ENCODE data around the gene JRKL. TPM values are rescaled to one million over a fixed set of nuclear protein-coding genes. Genes with fewer than 3 reads are reported as not detected.
"Not testable (repeated sequence)": the region's sequence is repeated elsewhere in the genome, so short reads cannot be mapped to it uniquely, and the experiment has no call there.

The JRKL gene
- total and polyA plus RNA-seq, 5 donors from 2014 or later: 2.1 to 5.3 (median 3.4) TPM

DNA sequence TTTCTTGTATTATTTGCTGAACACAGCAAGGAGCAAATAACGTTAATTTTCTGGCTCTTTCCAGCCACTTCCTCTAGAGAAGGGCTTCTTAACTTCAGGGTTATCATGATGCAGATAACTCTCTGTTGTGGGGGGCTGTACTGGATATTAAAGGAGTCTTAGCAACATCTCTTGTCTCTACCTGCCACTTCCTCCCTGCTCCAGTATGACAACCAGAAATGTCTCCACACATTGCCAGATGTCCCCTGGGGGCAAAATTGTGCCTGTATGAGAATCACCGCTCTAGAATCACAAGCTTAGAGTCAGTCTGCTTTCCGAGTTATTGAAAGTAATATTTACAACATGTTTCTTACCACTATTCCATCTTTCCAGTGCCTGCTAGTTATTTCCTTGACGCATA lies 6.8 kb downstream of the JRKL start:
- H3K4me1 Mint-ChIP-seq: peaks cover 0 to 10% (median 3%) of the 10 kb centered on the region in 4 donors
- DNase-seq: no peak
- ATAC-seq (ENCODE audit: low read depth in 2 of 2): no peak
- H3K9me3 Mint-ChIP-seq: peaks cover 0 to under 1% (median 0%) of the 10 kb centered on the region in 7 donors
- Histone ChIP-seq H3K27me3 (ENCODE audit: control insufficient read depth, insufficient read depth, low read length) (peaks cover under 1% of the 10 kb centered on the region), H3K36me3 (ENCODE audit: control insufficient read depth, insufficient read depth, low read length) (no peaks in the 10 kb centered on the region), H3K9me3 (ENCODE audit: control insufficient read depth in 2 of 2, low read length in 2 of 2) (no peaks in the 10 kb centered on the region), H3K27ac (ENCODE audit: insufficient read depth, low read length, poor library complexity, severe bottlenecking) (no peak overlapping the region), H3K4me1 (ENCODE audit: control insufficient read depth, insufficient read depth, low read length, poor library complexity, severe bottlenecking) (no peaks in the 10 kb centered on the region), H3K4me3 (ENCODE audit: low read depth, low read length) (no peak overlapping the region)
- peaks cover 5% of the 10 kb centered on the region for H3K27me3 Mint-ChIP-seq
- no peak overlapping the region for H3K27ac Mint-ChIP-seq
- H3K4me3 Mint-ChIP-seq: no peak overlapping the region
- no peaks in the 10 kb centered on the region for H3K36me3 Mint-ChIP-seq

DNA sequence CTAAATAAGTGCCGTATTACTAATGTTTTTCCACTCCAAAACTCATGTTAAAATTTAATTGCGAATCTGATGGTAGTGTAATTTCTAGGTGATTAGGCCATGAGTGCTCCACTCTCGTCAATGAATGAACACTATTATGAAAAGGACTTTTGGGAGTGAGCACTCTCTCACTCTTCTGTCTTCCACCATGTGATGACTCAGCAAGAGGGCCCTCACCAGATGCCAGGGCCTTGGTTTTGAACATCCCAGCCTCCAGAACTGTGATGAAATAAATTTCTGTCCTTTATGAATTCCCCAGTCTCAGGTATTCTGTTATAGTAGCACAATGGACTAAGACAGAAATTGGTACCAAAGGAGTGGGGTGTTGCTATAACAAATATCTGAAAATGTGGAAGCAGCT lies 8.1 kb downstream of the JRKL start:
- Histone ChIP-seq H3K27me3 (ENCODE audit: control insufficient read depth, insufficient read depth, low read length) (peaks cover 3% of the 10 kb centered on the region), H3K36me3 (ENCODE audit: control insufficient read depth, insufficient read depth, low read length) (no peaks in the 10 kb centered on the region), H3K4me1 (ENCODE audit: control insufficient read depth, insufficient read depth, low read length, poor library complexity, severe bottlenecking) (no peaks in the 10 kb centered on the region), H3K4me3 (ENCODE audit: low read depth, low read length) (no peak overlapping the region), H3K27ac (ENCODE audit: insufficient read depth, low read length, poor library complexity, severe bottlenecking) (no peak overlapping the region), H3K9me3 (ENCODE audit: control insufficient read depth in 2 of 2, low read length in 2 of 2) (no peaks in the 10 kb centered on the region)
- Mint-ChIP-seq H3K9me3 (peaks cover 0 to 8% (median 0%) of the 10 kb centered on the region in 7 donors), H3K36me3 (no peaks in the 10 kb centered on the region), H3K4me1 (peaks cover 0 to 10% (median 0%) of the 10 kb centered on the region in 4 donors), H3K4me3 (peak overlapping the region in 1 of 4 donors; percentile 34), H3K27me3 (peaks cover 12% of the 10 kb centered on the region), H3K27ac (no peak overlapping the region)
- ATAC-seq (ENCODE audit: low read depth in 2 of 2): no peak
- DNase-seq: no peak

DNA sequence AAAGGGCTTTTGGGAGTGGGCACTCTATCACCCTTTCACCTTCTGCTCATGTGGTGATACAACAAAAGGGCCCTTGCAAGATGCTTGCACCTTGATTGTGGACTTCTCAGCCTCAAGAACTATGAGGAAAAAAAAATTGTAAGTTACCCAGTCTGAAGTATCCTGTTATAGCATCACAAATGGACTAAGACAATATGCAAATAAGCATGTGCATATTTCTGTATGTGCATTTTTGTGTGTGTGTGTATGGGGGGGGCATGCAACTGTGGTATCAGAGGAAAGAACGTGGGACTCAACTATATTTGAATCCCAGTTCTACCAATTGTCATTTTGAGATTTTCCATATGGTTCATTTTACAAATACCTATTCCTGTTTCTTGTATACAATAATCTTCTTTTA lies 10.9 kb downstream of the JRKL start:
- DNase-seq (no peak), ATAC-seq (ENCODE audit: low read depth in 2 of 2) (no peak)
- Mint-ChIP-seq H3K4me3 (no peak overlapping the region), H3K4me1 (peaks cover 0 to 5% (median 0%) of the 10 kb centered on the region in 4 donors), H3K27me3 (peaks cover 12% of the 10 kb centered on the region), H3K9me3 (peaks cover 0 to 8% (median 0%) of the 10 kb centered on the region in 7 donors), H3K27ac (no peak overlapping the region), H3K36me3 (no peaks in the 10 kb centered on the region)
- Histone ChIP-seq H3K27me3 (ENCODE audit: control insufficient read depth, insufficient read depth, low read length) (peaks cover 11% of the 10 kb centered on the region), H3K4me3 (ENCODE audit: low read depth, low read length) (no peak overlapping the region), H3K4me1 (ENCODE audit: control insufficient read depth, insufficient read depth, low read length, poor library complexity, severe bottlenecking) (no peaks in the 10 kb centered on the region), H3K27ac (ENCODE audit: insufficient read depth, low read length, poor library complexity, severe bottlenecking) (no peak overlapping the region), H3K9me3 (ENCODE audit: control insufficient read depth in 2 of 2, low read length in 2 of 2) (no peaks in the 10 kb centered on the region), H3K36me3 (ENCODE audit: control insufficient read depth, insufficient read depth, low read length) (no peaks in the 10 kb centered on the region)

DNA sequence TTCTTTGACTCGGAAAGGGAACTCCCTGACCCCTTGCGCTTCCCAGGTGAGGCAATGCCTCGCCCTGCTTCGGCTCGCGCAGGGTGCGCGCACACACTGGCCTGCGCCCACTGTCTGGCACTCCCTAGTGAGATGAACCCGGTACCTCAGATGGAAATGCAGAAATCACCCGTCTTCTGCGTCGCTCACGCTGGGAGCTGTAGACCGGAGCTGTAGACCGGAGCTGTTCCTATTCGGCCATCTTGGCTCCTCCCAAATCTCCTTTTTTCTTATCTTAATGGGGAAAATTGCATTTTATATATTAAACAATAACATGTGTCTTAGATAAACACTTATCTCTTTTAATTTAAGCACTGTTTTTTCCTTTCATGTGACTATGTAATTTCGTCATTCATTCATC lies 21.6 kb downstream of the JRKL start:
- H3K36me3 Mint-ChIP-seq; H3K4me3 Mint-ChIP-seq; H3K4me3 ChIP-seq (ENCODE audit: low read depth, low read length); H3K4me1 ChIP-seq (ENCODE audit: control insufficient read depth, insufficient read depth, low read length, poor library complexity, severe bottlenecking); H3K9me3 ChIP-seq (ENCODE audit: control insufficient read depth in 2 of 2, low read length in 2 of 2); H3K27ac Mint-ChIP-seq; H3K36me3 ChIP-seq (ENCODE audit: control insufficient read depth, insufficient read depth, low read length); ATAC-seq (ENCODE audit: low read depth in 2 of 2); H3K4me1 Mint-ChIP-seq; H3K27ac ChIP-seq (ENCODE audit: insufficient read depth, low read length, poor library complexity, severe bottlenecking); DNase-seq; H3K9me3 Mint-ChIP-seq: not testable (repeated sequence)
- H3K27me3 Mint-ChIP-seq: peaks cover 29% of the 10 kb centered on the region
- peaks cover 18% of the 10 kb centered on the region for H3K27me3 ChIP-seq (ENCODE audit: control insufficient read depth, insufficient read depth, low read length)

DNA sequence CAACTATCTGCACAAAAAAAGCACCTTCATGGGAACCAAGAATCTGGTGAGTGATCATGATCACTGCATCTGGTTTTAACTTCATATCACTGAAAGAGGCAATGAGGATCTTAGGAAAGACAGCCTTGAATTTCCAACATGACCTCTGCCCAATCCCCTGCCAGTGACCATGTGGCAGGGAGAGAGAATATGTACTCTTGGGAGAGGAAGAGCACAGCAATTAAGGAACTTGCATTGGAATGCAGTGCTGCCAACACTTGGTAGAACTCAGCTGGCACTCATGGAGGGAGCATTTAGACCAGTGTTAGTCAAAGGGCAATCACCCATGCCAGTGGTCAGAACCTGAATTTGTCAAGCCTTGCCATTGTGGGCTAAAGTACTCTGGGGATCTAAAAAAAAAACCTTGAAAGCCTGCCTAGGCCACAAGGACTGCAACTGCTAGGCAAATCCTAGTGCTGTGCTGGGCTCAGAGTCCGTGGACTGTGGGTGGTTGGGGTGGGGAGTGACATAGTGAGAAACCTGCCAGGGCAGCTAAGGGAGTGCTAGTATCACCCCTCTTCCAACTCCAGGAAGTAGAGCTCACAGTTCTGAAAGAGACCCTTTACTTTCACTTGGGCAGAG lies 23.1 kb downstream of the JRKL start:
- Mint-ChIP-seq H3K27ac (peak overlapping the region in 1 of 3 donors; percentile 49), H3K27me3 (peaks cover 42% of the 10 kb centered on the region), H3K4me1 (no peaks in the 10 kb centered on the region), H3K9me3 (peaks cover 0 to 1% (median 0%) of the 10 kb centered on the region in 7 donors), H3K36me3 (no peaks in the 10 kb centered on the region), H3K4me3 (no peak overlapping the region)
- Histone ChIP-seq H3K9me3 (ENCODE audit: control insufficient read depth in 2 of 2, low read length in 2 of 2) (no peaks in the 10 kb centered on the region), H3K4me1 (ENCODE audit: control insufficient read depth, insufficient read depth, low read length, poor library complexity, severe bottlenecking) (no peaks in the 10 kb centered on the region), H3K4me3 (ENCODE audit: low read depth, low read length) (no peak overlapping the region), H3K27me3 (ENCODE audit: control insufficient read depth, insufficient read depth, low read length) (peaks cover 18% of the 10 kb centered on the region), H3K36me3 (ENCODE audit: control insufficient read depth, insufficient read depth, low read length) (no peaks in the 10 kb centered on the region), H3K27ac (ENCODE audit: insufficient read depth, low read length, poor library complexity, severe bottlenecking) (no peak overlapping the region)
- DNase-seq: no peak
- ATAC-seq (ENCODE audit: low read depth in 2 of 2): no peak

DNA sequence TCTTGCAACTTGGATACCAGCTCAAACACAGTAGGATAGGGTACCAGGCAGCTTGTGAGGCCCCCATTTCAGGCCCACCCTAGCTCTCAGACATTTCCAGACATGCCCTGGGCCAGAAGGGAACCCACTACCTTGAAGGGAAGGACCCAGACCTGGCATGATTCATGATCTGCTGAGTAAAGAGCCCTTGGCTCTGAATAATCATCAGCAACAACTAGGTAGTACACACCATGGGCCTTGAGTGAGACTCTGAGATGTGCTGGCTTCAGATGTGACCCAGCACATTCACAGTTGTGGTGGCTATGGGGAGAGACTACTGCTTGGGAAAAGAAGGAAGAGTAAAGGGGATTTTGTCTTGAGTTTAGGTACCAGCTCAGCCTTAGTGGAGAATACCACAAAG lies 23.6 kb downstream of the JRKL start:
- Histone ChIP-seq H3K4me1 (ENCODE audit: control insufficient read depth, insufficient read depth, low read length, poor library complexity, severe bottlenecking) (no peaks in the 10 kb centered on the region), H3K9me3 (ENCODE audit: control insufficient read depth in 2 of 2, low read length in 2 of 2) (no peaks in the 10 kb centered on the region), H3K27ac (ENCODE audit: insufficient read depth, low read length, poor library complexity, severe bottlenecking) (no peak overlapping the region), H3K4me3 (ENCODE audit: low read depth, low read length) (no peak overlapping the region), H3K27me3 (ENCODE audit: control insufficient read depth, insufficient read depth, low read length) (peaks cover 18% of the 10 kb centered on the region), H3K36me3 (ENCODE audit: control insufficient read depth, insufficient read depth, low read length) (no peaks in the 10 kb centered on the region)
- Mint-ChIP-seq H3K36me3 (no peaks in the 10 kb centered on the region), H3K27ac (no peak overlapping the region), H3K4me1 (no peaks in the 10 kb centered on the region), H3K4me3 (no peak overlapping the region), H3K27me3 (peaks cover 48% of the 10 kb centered on the region), H3K9me3 (peaks cover 0 to 1% (median 0%) of the 10 kb centered on the region in 7 donors)
- ATAC-seq (ENCODE audit: low read depth in 2 of 2): no peak
- DNase-seq: no peak

DNA sequence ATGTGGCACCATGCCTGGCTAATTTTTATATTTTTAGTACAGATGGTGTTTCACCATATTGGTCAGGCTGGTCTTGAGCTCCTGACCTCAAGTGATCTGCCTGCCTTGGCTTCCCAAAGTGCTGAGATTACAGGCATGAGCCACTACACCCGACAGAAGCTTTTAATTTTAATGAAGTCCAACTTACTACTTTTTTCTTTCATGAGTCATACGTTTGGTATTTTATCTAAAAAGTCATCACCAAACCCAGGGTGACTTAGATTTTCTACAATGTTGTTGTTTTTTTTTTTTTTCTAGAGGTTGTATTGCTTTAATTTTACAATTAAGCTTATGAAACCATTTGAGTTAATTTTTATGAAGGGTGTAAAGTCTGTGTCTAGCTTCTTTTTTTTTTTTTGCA lies 34.9 kb downstream of the JRKL start:
- no peak overlapping the region for H3K4me3 ChIP-seq (ENCODE audit: low read depth, low read length)
- no peaks in the 10 kb centered on the region for H3K36me3 Mint-ChIP-seq
- ATAC-seq (ENCODE audit: low read depth in 2 of 2): no peak
- no peak overlapping the region for H3K4me3 Mint-ChIP-seq
- H3K9me3 Mint-ChIP-seq: no peaks in the 10 kb centered on the region
- H3K4me1 Mint-ChIP-seq: peaks cover 0 to 4% (median under 1%) of the 10 kb centered on the region in 4 donors
- H3K27ac Mint-ChIP-seq: no peak overlapping the region
- DNase-seq: no peak
- H3K9me3 ChIP-seq (ENCODE audit: control insufficient read depth in 2 of 2, low read length in 2 of 2): no peaks in the 10 kb centered on the region
- peaks cover 68% of the 10 kb centered on the region for H3K27me3 Mint-ChIP-seq
- no peaks in the 10 kb centered on the region for H3K36me3 ChIP-seq (ENCODE audit: control insufficient read depth, insufficient read depth, low read length)
- peaks cover 3% of the 10 kb centered on the region for H3K4me1 ChIP-seq (ENCODE audit: control insufficient read depth, insufficient read depth, low read length, poor library complexity, severe bottlenecking)
- peaks cover 21% of the 10 kb centered on the region for H3K27me3 ChIP-seq (ENCODE audit: control insufficient read depth, insufficient read depth, low read length)
- H3K27ac ChIP-seq (ENCODE audit: insufficient read depth, low read length, poor library complexity, severe bottlenecking): no peak overlapping the region

DNA sequence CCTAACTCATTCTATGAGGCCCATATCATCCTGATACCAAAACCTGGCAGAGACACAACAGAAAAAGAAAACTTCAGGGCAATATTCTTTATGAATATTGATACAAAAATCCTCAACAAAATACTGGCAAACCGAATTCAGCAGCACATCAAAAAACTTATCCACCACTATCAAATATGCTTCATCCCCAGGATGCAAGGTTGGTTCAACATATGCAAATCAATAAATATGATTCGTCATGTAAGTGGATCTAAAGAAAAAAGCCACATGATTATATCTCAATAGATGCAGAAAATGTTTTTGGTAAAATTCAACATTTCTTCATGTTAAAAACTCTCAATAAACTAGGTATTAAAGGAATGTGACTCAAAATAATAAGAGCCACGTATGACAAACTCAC lies 40.9 kb downstream of the JRKL start:
- Histone ChIP-seq H3K27ac (ENCODE audit: insufficient read depth, low read length, poor library complexity, severe bottlenecking) (no peak overlapping the region), H3K36me3 (ENCODE audit: control insufficient read depth, insufficient read depth, low read length) (no peaks in the 10 kb centered on the region), H3K27me3 (ENCODE audit: control insufficient read depth, insufficient read depth, low read length) (peaks cover 13% of the 10 kb centered on the region), H3K9me3 (ENCODE audit: control insufficient read depth in 2 of 2, low read length in 2 of 2) (no peaks in the 10 kb centered on the region), H3K4me3 (ENCODE audit: low read depth, low read length) (no peak overlapping the region), H3K4me1 (ENCODE audit: control insufficient read depth, insufficient read depth, low read length, poor library complexity, severe bottlenecking) (peaks cover 3% of the 10 kb centered on the region)
- no peaks in the 10 kb centered on the region for H3K36me3 Mint-ChIP-seq
- no peak overlapping the region for H3K27ac Mint-ChIP-seq
- peaks cover 0 to 4% (median under 1%) of the 10 kb centered on the region in 4 donors for H3K4me1 Mint-ChIP-seq
- no peak overlapping the region for H3K4me3 Mint-ChIP-seq
- H3K9me3 Mint-ChIP-seq: peaks cover 0 to 4% (median 0%) of the 10 kb centered on the region in 7 donors
- no peak for DNase-seq
- H3K27me3 Mint-ChIP-seq: peaks cover 47% of the 10 kb centered on the region
- no peak for ATAC-seq (ENCODE audit: low read depth in 2 of 2)
